ENCODE measurements around the gene MYO9A. TPM values are rescaled to one million over a fixed set of nuclear protein-coding genes. Genes with fewer than 3 reads are reported as not detected.

Gene MYO9A
- total RNA-seq, 1 donor from 2014 or later, result 38.5 TPM

DNA sequence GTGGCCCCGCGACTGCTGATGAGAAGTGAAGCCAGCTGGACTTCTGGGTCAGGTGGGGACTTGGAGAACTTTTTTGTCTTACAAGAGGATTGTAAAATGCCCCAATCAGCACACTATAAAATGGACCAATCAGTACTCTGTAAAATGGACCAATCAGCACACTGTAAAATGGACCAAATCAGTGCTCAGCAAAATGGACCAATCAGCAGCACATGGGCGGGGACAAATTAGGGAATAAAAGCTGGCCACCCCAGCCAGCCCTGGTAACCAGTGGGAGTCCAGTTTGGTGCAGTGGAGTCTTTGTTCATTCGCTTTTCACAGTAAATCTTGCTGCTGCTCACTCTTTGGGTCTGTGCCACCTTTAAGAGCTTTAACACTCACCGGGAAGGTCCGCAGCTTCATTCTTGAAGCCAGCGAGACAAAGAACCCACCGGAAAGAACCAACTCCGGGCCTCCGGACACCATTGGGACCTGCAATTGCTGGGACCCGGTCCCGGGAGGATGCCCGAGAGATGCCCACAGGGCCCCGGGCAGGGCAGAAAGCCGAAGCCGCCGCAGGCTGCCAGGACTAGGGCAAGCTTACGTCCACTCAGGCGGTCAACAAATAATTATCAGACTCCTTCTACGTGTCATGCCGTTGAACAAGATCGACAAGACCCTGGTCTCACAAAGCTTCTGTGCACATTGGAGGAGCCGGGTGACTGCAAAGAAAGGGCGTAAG is 315.9 kb downstream of the MYO9A start:
- H3K27me3 ChIP-seq, result no peaks in the 10 kb centered on the region
- Mint-ChIP-seq H3K27me3 (ENCODE audit: insufficient read depth, low read depth) (peaks cover 9% of the 10 kb centered on the region), H3K4me3 (no peak overlapping the region), H3K9me3 (no peaks in the 10 kb centered on the region), H3K4me1 (peaks cover 28% of the 10 kb centered on the region), H3K36me3 (no peaks in the 10 kb centered on the region), H3K27ac (no peak overlapping the region)
- TF ChIP-seq, protein P1, sequence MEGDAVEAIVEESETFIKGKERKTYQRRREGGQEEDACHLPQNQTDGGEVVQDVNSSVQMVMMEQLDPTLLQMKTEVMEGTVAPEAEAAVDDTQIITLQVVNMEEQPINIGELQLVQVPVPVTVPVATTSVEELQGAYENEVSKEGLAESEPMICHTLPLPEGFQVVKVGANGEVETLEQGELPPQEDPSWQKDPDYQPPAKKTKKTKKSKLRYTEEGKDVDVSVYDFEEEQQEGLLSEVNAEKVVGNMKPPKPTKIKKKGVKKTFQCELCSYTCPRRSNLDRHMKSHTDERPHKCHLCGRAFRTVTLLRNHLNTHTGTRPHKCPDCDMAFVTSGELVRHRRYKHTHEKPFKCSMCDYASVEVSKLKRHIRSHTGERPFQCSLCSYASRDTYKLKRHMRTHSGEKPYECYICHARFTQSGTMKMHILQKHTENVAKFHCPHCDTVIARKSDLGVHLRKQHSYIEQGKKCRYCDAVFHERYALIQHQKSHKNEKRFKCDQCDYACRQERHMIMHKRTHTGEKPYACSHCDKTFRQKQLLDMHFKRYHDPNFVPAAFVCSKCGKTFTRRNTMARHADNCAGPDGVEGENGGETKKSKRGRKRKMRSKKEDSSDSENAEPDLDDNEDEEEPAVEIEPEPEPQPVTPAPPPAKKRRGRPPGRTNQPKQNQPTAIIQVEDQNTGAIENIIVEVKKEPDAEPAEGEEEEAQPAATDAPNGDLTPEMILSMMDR (IDR thresholded peaks at IDR 0.05), result no peak
- TF ChIP-seq EZH2 (IDR thresholded peaks at IDR 0.05) (no peak), EZH2phosphoT487 (IDR thresholded peaks at IDR 0.05) (no peak)
- H3F3A ChIP-seq (ENCODE audit: low read depth), result peaks cover 13% of the 10 kb centered on the region
- no peak overlapping the region for H3K9ac ChIP-seq
- no peaks in the 10 kb centered on the region for H3K79me2 ChIP-seq (ENCODE audit: low read depth)
- peaks cover 18% of the 10 kb centered on the region for H3K4me1 ChIP-seq
- DNase-seq (ENCODE audit: low spot score), result no peak
- no peak overlapping the region for H3K4me2 ChIP-seq
- no peaks in the 10 kb centered on the region for H3K36me3 ChIP-seq
- no peak overlapping the region for H3K4me3 ChIP-seq
- no peak overlapping the region for H3K27ac ChIP-seq
- peaks cover 6% of the 10 kb centered on the region for H4K20me1 ChIP-seq (ENCODE audit: low read depth)
- no peak overlapping the region for H2AFZ ChIP-seq (replicated peaks)
- no peaks in the 10 kb centered on the region for H3K9me3 ChIP-seq (ENCODE audit: low read depth)

DNA sequence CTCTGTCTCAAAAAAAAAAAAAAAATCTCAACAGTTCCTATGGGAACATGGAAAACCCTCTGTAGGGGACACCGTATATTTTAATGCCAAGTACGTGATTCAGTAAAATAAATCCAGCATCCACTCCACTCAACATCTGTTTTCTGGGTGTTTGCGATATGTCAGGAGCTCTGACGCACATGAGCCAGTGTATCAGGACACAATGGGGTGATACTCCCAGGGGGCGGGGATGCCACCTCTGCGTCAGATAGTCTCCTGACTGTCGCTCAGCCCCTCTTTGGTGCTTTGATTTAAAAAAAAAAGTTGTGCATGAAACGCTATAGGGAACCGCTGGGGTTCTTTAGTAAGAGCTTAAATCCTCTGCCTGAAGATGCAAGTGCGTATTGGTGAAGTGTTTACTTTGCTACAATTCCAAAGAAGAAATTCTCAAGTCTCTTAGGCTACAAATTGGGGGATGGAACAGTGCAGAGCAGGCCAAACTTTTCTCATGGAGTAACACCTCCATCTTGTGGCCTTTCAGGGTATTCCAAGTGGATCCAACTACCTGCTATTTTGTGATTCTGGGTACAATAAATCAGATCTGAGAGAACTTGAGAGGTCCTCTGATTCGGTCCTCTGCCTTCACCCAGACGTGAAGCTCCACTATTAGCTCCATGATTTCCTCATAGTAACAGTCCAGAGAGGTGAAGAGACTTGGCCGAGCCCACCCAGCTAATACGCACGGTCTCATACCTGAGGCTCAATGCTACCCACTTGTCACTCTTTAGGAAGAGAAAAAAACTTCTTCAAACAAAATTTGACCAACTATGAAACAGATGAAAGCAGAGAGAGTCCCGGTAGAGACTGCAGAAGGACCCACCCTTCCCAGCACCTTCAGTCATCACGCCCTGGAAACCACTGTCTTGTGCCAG is 316.9 kb downstream of the MYO9A start:
- Histone ChIP-seq H3K27ac (no peak overlapping the region), H2AFZ (replicated peaks) (peak overlapping the region; percentile 89), H3K79me2 (ENCODE audit: low read depth) (no peaks in the 10 kb centered on the region), H3K4me3 (no peak overlapping the region), H4K20me1 (ENCODE audit: low read depth) (no peaks in the 10 kb centered on the region), H3K36me3 (no peaks in the 10 kb centered on the region), H3K9ac (no peak overlapping the region), H3K4me1 (peaks cover 8% of the 10 kb centered on the region), H3K9me3 (ENCODE audit: low read depth) (no peaks in the 10 kb centered on the region), H3K27me3 (no peaks in the 10 kb centered on the region), H3F3A (ENCODE audit: low read depth) (peaks cover 3% of the 10 kb centered on the region), H3K4me2 (no peak overlapping the region)
- H3K27me3 Mint-ChIP-seq (ENCODE audit: insufficient read depth, low read depth), result peaks cover 6% of the 10 kb centered on the region
- peaks cover 18% of the 10 kb centered on the region for H3K4me1 Mint-ChIP-seq
- H3K9me3 Mint-ChIP-seq, result no peaks in the 10 kb centered on the region
- no peak overlapping the region for H3K4me3 Mint-ChIP-seq
- no peak overlapping the region for H3K27ac Mint-ChIP-seq
- TF ChIP-seq, protein P1 (IDR thresholded peaks at IDR 0.05), result peak; percentile 93
- no peak for TF ChIP-seq EZH2phosphoT487 (IDR thresholded peaks at IDR 0.05)
- H3K36me3 Mint-ChIP-seq, result no peaks in the 10 kb centered on the region
- DNase-seq (ENCODE audit: low spot score), result peak; percentile 75

DNA sequence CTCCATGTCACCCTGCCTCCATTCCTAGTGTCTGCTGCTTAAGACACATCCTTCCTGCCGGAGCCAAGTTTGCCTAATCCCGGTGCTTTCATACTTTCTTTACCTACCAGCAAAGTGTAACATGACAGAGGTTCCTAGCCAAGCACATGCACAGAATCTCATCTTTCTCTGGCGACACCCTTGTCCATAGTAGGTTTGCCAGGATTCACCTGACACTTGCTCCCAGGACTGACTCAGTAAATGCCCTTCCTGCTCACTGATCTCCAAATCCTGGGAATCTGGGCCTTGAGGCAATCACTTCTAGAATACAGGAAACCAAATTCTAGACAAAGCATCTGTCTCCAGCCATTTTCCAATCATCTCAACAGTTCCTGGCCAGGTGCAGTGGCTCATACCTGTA is 317.8 kb downstream of the MYO9A start:
- Histone ChIP-seq H3F3A (ENCODE audit: low read depth) (no peaks in the 10 kb centered on the region), H3K4me1 (peaks cover 7% of the 10 kb centered on the region), H3K4me3 (no peak overlapping the region), H3K79me2 (ENCODE audit: low read depth) (no peaks in the 10 kb centered on the region), H3K36me3 (no peaks in the 10 kb centered on the region), H3K27me3 (no peaks in the 10 kb centered on the region), H3K27ac (no peak overlapping the region), H2AFZ (replicated peaks) (no peak overlapping the region), H4K20me1 (ENCODE audit: low read depth) (no peaks in the 10 kb centered on the region), H3K4me2 (no peak overlapping the region), H3K9ac (no peak overlapping the region), H3K9me3 (ENCODE audit: low read depth) (no peaks in the 10 kb centered on the region)
- Mint-ChIP-seq H3K27me3 (ENCODE audit: insufficient read depth, low read depth) (peaks cover 4% of the 10 kb centered on the region), H3K4me1 (peaks cover 9% of the 10 kb centered on the region), H3K4me3 (no peak overlapping the region), H3K9me3 (no peaks in the 10 kb centered on the region), H3K36me3 (no peaks in the 10 kb centered on the region), H3K27ac (peak overlapping the region; percentile 67)
- no peak for DNase-seq (ENCODE audit: low spot score)
- TF ChIP-seq, protein P1 (IDR thresholded peaks at IDR 0.05), result no peak
- TF ChIP-seq EZH2phosphoT487 (IDR thresholded peaks at IDR 0.05), result no peak
- no peak for TF ChIP-seq EZH2 (IDR thresholded peaks at IDR 0.05)

Data from neural progenitor cell (in vitro differentiated cells).